Naive thymus-derived CD4-positive, alpha-beta T cell (primary cell): Measurements from ENCODE around the gene CPLANE2. TPM values are rescaled to one million over a fixed set of nuclear protein-coding genes. Genes with fewer than 3 reads are reported as not detected.
"Not testable (repeated sequence)": the region's sequence is repeated elsewhere in the genome, so short reads cannot be mapped to it uniquely, and the experiment has no call there.

ENCODE experiments used
- ATAC-seq: fragments of 150-1000 bp; cut with Tn5 transposase; 2 replicates; pipeline ENCODE4 v1.10.0; 2021; ENCODE audit warnings: mild to moderate bottlenecking, moderate library complexity
- CTCF ChIA-PET: fragments of 350-600 bp; sonication (Branson Sonifier 250); formaldehyde crosslinking; loops from one replicate; lab custom pipeline; 2021; ENCODE audit warnings: antibody characterized with exemption; lab: Charles Lee
- POLR2A ChIA-PET: fragments of 350-600 bp; sonication (Branson Sonifier 250); formaldehyde crosslinking; loops from one replicate; lab custom pipeline; 2021; ENCODE audit warnings: antibody characterized with exemption, inconsistent platforms; lab: Charles Lee
- DNase-seq, 9 donors: peaks; one replicate each; pipeline versions ENCODE4 v3.0.0 to v3.0.0-alpha.2; 2020 to 2022; ENCODE audit warnings: mixed read lengths in 1 of 9
- H3K27ac ChIP-seq: one replicate; pipeline ENCODE4 v1.7.0; 2013; ENCODE audit warnings: mild to moderate bottlenecking, low read depth, low read length, moderate library complexity
- H3K27me3 ChIP-seq, 2 donors: one replicate each; pipeline ENCODE4 v1.7.0; 2013; ENCODE audit warnings: low read length in 2 of 2, mild to moderate bottlenecking in 2 of 2, moderate library complexity in 2 of 2; ENCODE audit not compliant: control insufficient read depth in 2 of 2, insufficient read depth in 2 of 2
- H3K36me3 ChIP-seq, 3 experiments: 1 replicate in 2 of 3; 2 replicates in 1 of 3; pipeline ENCODE4 v1.7.0; 2013; ENCODE audit warnings: low read length in 3 of 3, mild to moderate bottlenecking in 3 of 3, moderate library complexity in 1 of 3; ENCODE audit not compliant: insufficient read depth in 3 of 3, control insufficient read depth in 2 of 3
- H3K4me1 ChIP-seq, 2 donors: one replicate each; pipeline ENCODE4 v1.7.0; 2013; ENCODE audit warnings: low read length in 2 of 2, mild to moderate bottlenecking in 2 of 2, moderate library complexity in 1 of 2; ENCODE audit not compliant: control insufficient read depth in 2 of 2, insufficient read depth in 2 of 2
- H3K4me3 ChIP-seq: 2 replicates; pipeline ENCODE4 v1.7.0; 2013; ENCODE audit warnings: mild to moderate bottlenecking, low read length
- H3K9me3 ChIP-seq, 3 experiments: 1 replicate in 2 of 3; 2 replicates in 1 of 3; pipeline ENCODE4 v1.7.0; 2013; ENCODE audit warnings: low read length in 3 of 3; ENCODE audit not compliant: control insufficient read depth in 2 of 3
- H3K27ac Mint-ChIP-seq, 9 donors: one replicate each; pipeline ENCODE4 v1.8.0; 2020 to 2022; ENCODE audit warnings: mixed read lengths in 9 of 9, mild to moderate bottlenecking in 8 of 9, moderate library complexity in 5 of 9, inconsistent platforms in 2 of 9
- H3K27me3 Mint-ChIP-seq, 5 donors: one replicate each; pipeline ENCODE4 v1.8.0; 2021 to 2022; ENCODE audit warnings: mixed read lengths in 5 of 5, mild to moderate bottlenecking in 1 of 5
- H3K36me3 Mint-ChIP-seq, 5 donors: one replicate each; pipeline ENCODE4 v1.8.0; 2020 to 2022; ENCODE audit warnings: mixed read lengths in 5 of 5, mild to moderate bottlenecking in 3 of 5, inconsistent platforms in 1 of 5
- H3K4me1 Mint-ChIP-seq, 7 donors: one replicate each; pipeline ENCODE4 v1.8.0; 2020 to 2022; ENCODE audit warnings: mixed read lengths in 7 of 7, mild to moderate bottlenecking in 3 of 7, inconsistent platforms in 1 of 7
- H3K4me3 Mint-ChIP-seq, 10 donors: one replicate each; pipeline ENCODE4 v1.8.0; 2020 to 2022; ENCODE audit warnings: mild to moderate bottlenecking in 10 of 10, mixed read lengths in 10 of 10, moderate library complexity in 6 of 10, inconsistent platforms in 2 of 10
- H3K9me3 Mint-ChIP-seq, 11 donors: one replicate each; pipeline ENCODE4 v1.8.0; 2020 to 2022; ENCODE audit warnings: mixed read lengths in 11 of 11, mild to moderate bottlenecking in 4 of 11, inconsistent platforms in 1 of 11, moderate library complexity in 1 of 11
- intact Hi-C, 2 donors: fragments of 100-400 bp; cut with micrococcal nuclease; formaldehyde crosslinking; loops; one replicate each; pipeline ENCODE4 v1.15.1; 2023
- polyA plus RNA-seq, 2 donors: library from polyadenylated mRNA; unstranded; fragments of 300-500 nt; fragmentation: Illumina TruSeq; gene quantifications; one replicate each; pipeline ENCODE4 v1.2.3, GENCODE V29; 2021
- total RNA-seq, 6 experiments: library from RNA in 5 of 6; stranded (reverse) in 5 of 6; gene quantifications; 1 replicate in 5 of 6; 2 replicates in 1 of 6; pipeline ENCODE4 v1.2.3 and lab custom pipeline; 2021 to 2026

CPLANE2 gene
- total and polyA plus RNA-seq, 7 experiments from 2014 or later: 3.0 to 11.4 (median 7.6) TPM

GRCh38 chr1:16199157-16199501 is 37.9 kb downstream of the CPLANE2 start:
- POLR2A ChIA-PET: interaction anchor here (1.3 kb wide), 1 partner anchor 10 kb away, joined by 4 read pairs; no protein-coding TSS in a partner anchor
- no peaks in the 10 kb centered on the region for H3K9me3 ChIP-seq
- peak overlapping the region in 3 of 9 donors; percentile 30 to 62 (median 62) for H3K27ac Mint-ChIP-seq

GRCh38 chr1:16198444-16199156 is 38.4 kb downstream of the CPLANE2 start:
- peak overlapping the region in 5 of 9 donors; percentile 17 to 62 (median 30) for H3K27ac Mint-ChIP-seq
- H3K9me3 ChIP-seq: no peaks in the 10 kb centered on the region
- H3K27me3 Mint-ChIP-seq: peaks cover 0 to 2% (median 0%) of the 10 kb centered on the region in 5 donors
- H3K9me3 Mint-ChIP-seq: no peaks in the 10 kb centered on the region
- peaks cover 0 to 21% (median 10%) of the 10 kb centered on the region in 5 donors for H3K36me3 Mint-ChIP-seq
- peaks cover 0 to 18% (median 0%) of the 10 kb centered on the region in 3 experiments for H3K36me3 ChIP-seq
- peaks cover 0 to 16% (median 3%) of the 10 kb centered on the region in 7 donors for H3K4me1 Mint-ChIP-seq
- H3K27ac ChIP-seq: no peak overlapping the region
- DNase-seq (no peak), ATAC-seq (no peak)
- H3K4me3 ChIP-seq: no peak overlapping the region
- ChIA-PET POLR2A (interaction anchor here (1.3 kb wide), 1 partner anchor 10 kb away, joined by 4 read pairs; no protein-coding TSS in a partner anchor), CTCF (no interaction called here)
- intact Hi-C loops: no loop called here
- no peak overlapping the region for H3K4me3 Mint-ChIP-seq
- no peaks in the 10 kb centered on the region for H3K27me3 ChIP-seq
- H3K4me1 ChIP-seq: no peaks in the 10 kb centered on the region

More at GRCh38 chr1:16199157-16199501, 37.9 kb downstream of the CPLANE2 start:
- DNase-seq: no peak
- Mint-ChIP-seq H3K4me1 (peaks cover 0 to 16% (median 5%) of the 10 kb centered on the region in 7 donors), H3K4me3 (no peak overlapping the region), H3K27me3 (peaks cover 0 to 2% (median 0%) of the 10 kb centered on the region in 5 donors), H3K9me3 (no peaks in the 10 kb centered on the region), H3K36me3 (peaks cover 0 to 23% (median 11%) of the 10 kb centered on the region in 5 donors)
- Histone ChIP-seq H3K4me1 (no peaks in the 10 kb centered on the region), H3K4me3 (no peak overlapping the region), H3K36me3 (peaks cover 0 to 20% (median 0%) of the 10 kb centered on the region in 3 experiments), H3K27ac (no peak overlapping the region), H3K27me3 (no peaks in the 10 kb centered on the region)
- ATAC-seq: no peak
- CTCF ChIA-PET: no interaction called here
- intact Hi-C loops: no loop called here

- H3K27me3 Mint-ChIP-seq: peaks cover 0 to 2% (median 0%) of the 10 kb centered on the region in 5 donors
- intact Hi-C loops: no loop called here
- POLR2A ChIA-PET: no interaction called here
- Histone ChIP-seq H3K27me3 (no peaks in the 10 kb centered on the region), H3K9me3 (no peaks in the 10 kb centered on the region), H3K27ac (no peak overlapping the region), H3K36me3 (peaks cover 0 to 11% (median 0%) of the 10 kb centered on the region in 3 experiments), H3K4me3 (no peak overlapping the region), H3K4me1 (no peaks in the 10 kb centered on the region)
- ATAC-seq (no peak), DNase-seq (no peak)
- H3K36me3 Mint-ChIP-seq: peaks cover 0 to 11% (median 4%) of the 10 kb centered on the region in 5 donors
- peak overlapping the region in 1 of 9 donors; percentile 45 for H3K27ac Mint-ChIP-seq
- CTCF ChIA-PET: interaction anchor here (0.6 kb wide), 2 partner anchors 10 to 49 kb away, joined by 3 to 6 read pairs; no protein-coding TSS in a partner anchor
- no peak overlapping the region for H3K4me3 Mint-ChIP-seq
- peaks cover 0 to 16% (median 0%) of the 10 kb centered on the region in 7 donors for H3K4me1 Mint-ChIP-seq
- no peaks in the 10 kb centered on the region for H3K9me3 Mint-ChIP-seq
These were observed 40.1 kb downstream of the CPLANE2 start for GRCh38 chr1:16196874-16197273.

- ATAC-seq, H3K4me3 Mint-ChIP-seq, intact Hi-C loops, H3K4me3 ChIP-seq, H3K4me1 ChIP-seq, H3K9me3 ChIP-seq, H3K27me3 ChIP-seq, H3K27ac ChIP-seq, H3K27ac Mint-ChIP-seq, H3K9me3 Mint-ChIP-seq, H3K27me3 Mint-ChIP-seq, DNase-seq: not testable (repeated sequence)
- ChIA-PET POLR2A (interaction anchor here (0.7 kb wide), 1 partner anchor 79 kb away, joined by 4 read pairs; no protein-coding TSS in a partner anchor), CTCF (interaction anchor here (0.6 kb wide), 1 partner anchor 50 kb away, joined by 3 read pairs; no protein-coding TSS in a partner anchor)
- H3K4me1 Mint-ChIP-seq: peaks cover 0 to 16% (median 0%) of the 10 kb centered on the region in 7 donors
- H3K36me3 ChIP-seq: peaks cover 0 to 11% (median 0%) of the 10 kb centered on the region in 3 experiments
- H3K36me3 Mint-ChIP-seq: peaks cover 0 to 11% (median 4%) of the 10 kb centered on the region in 5 donors
These were observed 40.8 kb downstream of the CPLANE2 start for GRCh38 chr1:16196139-16196538.

GRCh38 chr1:16195518-16195905 is 41.5 kb downstream of the CPLANE2 start:
- Histone ChIP-seq H3K9me3 (no peaks in the 10 kb centered on the region), H3K27me3 (no peaks in the 10 kb centered on the region), H3K4me1 (no peaks in the 10 kb centered on the region), H3K36me3 (peaks cover 0 to 11% (median 0%) of the 10 kb centered on the region in 3 experiments), H3K4me3 (no peak overlapping the region), H3K27ac (no peak overlapping the region)
- H3K36me3 Mint-ChIP-seq: peaks cover 0 to 11% (median 4%) of the 10 kb centered on the region in 5 donors
- CTCF ChIA-PET: no interaction called here
- no peaks in the 10 kb centered on the region for H3K9me3 Mint-ChIP-seq
- POLR2A ChIA-PET: no interaction called here
- no peak for DNase-seq
- intact Hi-C loops: no loop called here
- peaks cover 0 to 16% (median 0%) of the 10 kb centered on the region in 7 donors for H3K4me1 Mint-ChIP-seq
- no peak overlapping the region for H3K4me3 Mint-ChIP-seq
- no peak for ATAC-seq
- no peak overlapping the region for H3K27ac Mint-ChIP-seq
- peaks cover 0 to 8% (median 0%) of the 10 kb centered on the region in 5 donors for H3K27me3 Mint-ChIP-seq

GRCh38 chr1:16191916-16192546 is 45.0 kb downstream of the CPLANE2 start:
- ChIA-PET POLR2A (no interaction called here), CTCF (interaction anchor here (10.9 kb wide), 1 partner anchor 114 kb away, joined by 240 read pairs; the partner anchor contains the start of gene FAM131C)
- Mint-ChIP-seq H3K4me1 (peaks cover 0 to 7% (median 0%) of the 10 kb centered on the region in 7 donors), H3K36me3 (peaks cover 0 to 6% (median 0%) of the 10 kb centered on the region in 5 donors), H3K9me3 (no peaks in the 10 kb centered on the region), H3K27ac (no peak overlapping the region), H3K27me3 (peaks cover 0 to 16% (median 0%) of the 10 kb centered on the region in 5 donors), H3K4me3 (no peak overlapping the region)
- intact Hi-C loops: no loop called here
- no peaks in the 10 kb centered on the region for H3K36me3 ChIP-seq
- no peak for ATAC-seq
- DNase-seq: no peak
- H3K9me3 ChIP-seq: no peaks in the 10 kb centered on the region
- peaks cover 0 to 4% of the 10 kb centered on the region in 2 donors for H3K4me1 ChIP-seq
- no peaks in the 10 kb centered on the region for H3K27me3 ChIP-seq
- H3K27ac ChIP-seq: no peak overlapping the region
- H3K4me3 ChIP-seq: no peak overlapping the region
